WTC11 (cell line): ENCODE results near the gene RNF214. TPM values are rescaled to one million over a fixed set of nuclear protein-coding genes. Genes with fewer than 3 reads are reported as not detected.

Experiments used
- ATAC-seq: fragments of 200-7000 bp; cut with Tn5 transposase; 2 replicates; pipeline ENCODE4 v1.10.0; 2021; ENCODE audit warnings: mild to moderate bottlenecking, moderate library complexity
- CTCF ChIA-PET: fragments of 300-600 bp; sonication (Branson Sonifier 250); formaldehyde crosslinking; loops from one replicate; lab custom pipeline; 2021; ENCODE audit warnings: antibody characterized with exemption; lab: Charles Lee
- POLR2A ChIA-PET: fragments of 350-600 bp; sonication (Branson Sonifier 250); formaldehyde crosslinking; loops from one replicate; lab custom pipeline; 2021; ENCODE audit warnings: antibody characterized with exemption; lab: Charles Lee
- DNase-seq: peaks from one replicate; pipeline ENCODE4 v3.0.0; 2021; ENCODE audit warnings: low spot score
- H3K27ac Mint-ChIP-seq: 2 replicates; pipeline ENCODE4 v1.8.0; 2021; ENCODE audit warnings: mixed read lengths
- H3K27me3 Mint-ChIP-seq: 2 replicates; pipeline ENCODE4 v1.8.0; 2021; ENCODE audit warnings: low read depth, mild to moderate bottlenecking, moderate library complexity, mixed read lengths
- H3K36me3 Mint-ChIP-seq: 2 replicates; pipeline ENCODE4 v1.8.0; 2021; ENCODE audit warnings: mixed read lengths
- H3K4me1 Mint-ChIP-seq: 2 replicates; pipeline ENCODE4 v1.8.0; 2022; ENCODE audit warnings: mixed read lengths
- H3K4me3 Mint-ChIP-seq: 2 replicates; pipeline ENCODE4 v1.8.0; 2021; ENCODE audit warnings: mild to moderate bottlenecking, moderate library complexity, mixed read lengths
- H3K9me3 Mint-ChIP-seq: 2 replicates; pipeline ENCODE4 v1.8.0; 2021; ENCODE audit warnings: mixed read lengths
- ARID4B ChIP-seq: sonication (generic); formaldehyde crosslinking; IDR thresholded peaks from 2 replicates; pipeline ENCODE4 v1.8.0; 2023; ENCODE audit warnings: missing genetic modification reagents, mild to moderate bottlenecking, borderline replicate concordance
- CREB1 ChIP-seq: sonication (generic); formaldehyde crosslinking; IDR thresholded peaks from 2 replicates; pipeline ENCODE4 v1.8.0; 2023; ENCODE audit warnings: mild to moderate bottlenecking, missing genetic modification reagents
- E2F4 ChIP-seq: sonication (generic); formaldehyde crosslinking; IDR thresholded peaks from 2 replicates; pipeline ENCODE4 v1.8.1; 2022; ENCODE audit warnings: low read depth, mild to moderate bottlenecking, moderate library complexity, missing genetic modification reagents, borderline replicate concordance
- ESRRA ChIP-seq: sonication (generic); formaldehyde crosslinking; IDR thresholded peaks from 2 replicates; pipeline ENCODE4 v1.8.1; 2022; ENCODE audit warnings: mild to moderate bottlenecking, missing genetic modification reagents, borderline replicate concordance
- FOXK1 ChIP-seq: sonication (generic); formaldehyde crosslinking; IDR thresholded peaks from 2 replicates; pipeline ENCODE4 v1.8.0; 2022; ENCODE audit warnings: mild to moderate bottlenecking, moderate library complexity, missing genetic modification reagents
- FOXP1 ChIP-seq: sonication (generic); formaldehyde crosslinking; IDR thresholded peaks from 2 replicates; pipeline ENCODE4 v1.8.0; 2022; ENCODE audit warnings: missing genetic modification reagents, mild to moderate bottlenecking, moderate library complexity, borderline replicate concordance
- GABPB1 ChIP-seq: sonication (generic); formaldehyde crosslinking; IDR thresholded peaks from 2 replicates; pipeline ENCODE4 v1.8.1; 2023; ENCODE audit warnings: mild to moderate bottlenecking, missing genetic modification reagents
- JUN ChIP-seq: sonication (generic); formaldehyde crosslinking; IDR thresholded peaks from 2 replicates; pipeline ENCODE4 v1.8.0; 2023; ENCODE audit warnings: mild to moderate bottlenecking, missing genetic modification reagents
- KAT7 ChIP-seq: sonication (generic); formaldehyde crosslinking; IDR thresholded peaks from 2 replicates; pipeline ENCODE4 v1.8.1; 2023; ENCODE audit warnings: missing genetic modification reagents, mild to moderate bottlenecking, borderline replicate concordance
- RELA ChIP-seq: sonication (generic); formaldehyde crosslinking; IDR thresholded peaks from 2 replicates; pipeline ENCODE4 v1.8.1; 2022; ENCODE audit warnings: missing genetic modification reagents, mild to moderate bottlenecking, borderline replicate concordance
- TCF7 ChIP-seq: sonication (generic); formaldehyde crosslinking; IDR thresholded peaks from 2 replicates; pipeline ENCODE4 v1.8.0; 2022; ENCODE audit warnings: mild to moderate bottlenecking, low read depth, missing genetic modification reagents, moderate library complexity
- TEAD1 ChIP-seq: sonication (generic); formaldehyde crosslinking; IDR thresholded peaks from 2 replicates; pipeline ENCODE4 v1.8.0; 2022; ENCODE audit warnings: mild to moderate bottlenecking, missing genetic modification reagents
- ZNF232 ChIP-seq: sonication (generic); formaldehyde crosslinking; IDR thresholded peaks from 2 replicates; pipeline ENCODE4 v1.8.0; 2022; ENCODE audit warnings: mild to moderate bottlenecking, missing genetic modification reagents
- ZNF416 ChIP-seq: fragments of 250-450 bp; sonication (Bioruptor Pico); IDR thresholded peaks from 2 replicates; pipeline ENCODE4 v1.9.0; 2021; ENCODE audit warnings: mild to moderate bottlenecking, inconsistent platforms
- ZNF671 ChIP-seq: fragments of 250-450 bp; sonication (Bioruptor Pico); IDR thresholded peaks from 2 replicates; pipeline ENCODE4 v1.8.0; 2021; ENCODE audit warnings: mild to moderate bottlenecking
- total RNA-seq: library from RNA; stranded (reverse); gene quantifications from 3 replicates; pipeline ENCODE4 v1.2.3, GENCODE V29; 2021
- TF ChIP-seq, protein P1 (sequence below): sonication (generic); formaldehyde crosslinking; conservative IDR thresholded peaks from 2 replicates; pipeline ENCODE4 v1.8.1; 2022; ENCODE audit warnings: mild to moderate bottlenecking, missing genetic modification reagents
- TF ChIP-seq, protein P2 (sequence below): fragments of 250-450 bp; sonication (Bioruptor Pico); conservative IDR thresholded peaks from 2 replicates; pipeline ENCODE4 v1.9.0; 2021; ENCODE audit warnings: mild to moderate bottlenecking
- TF ChIP-seq, protein P3 (sequence below): sonication (generic); formaldehyde crosslinking; IDR thresholded peaks from 2 replicates; pipeline ENCODE4 v1.8.1; 2023; ENCODE audit warnings: mild to moderate bottlenecking, moderate library complexity, missing genetic modification reagents

Gene RNF214
- total RNA-seq, 1 experiment from 2014 or later: 35.4 TPM

DNA sequence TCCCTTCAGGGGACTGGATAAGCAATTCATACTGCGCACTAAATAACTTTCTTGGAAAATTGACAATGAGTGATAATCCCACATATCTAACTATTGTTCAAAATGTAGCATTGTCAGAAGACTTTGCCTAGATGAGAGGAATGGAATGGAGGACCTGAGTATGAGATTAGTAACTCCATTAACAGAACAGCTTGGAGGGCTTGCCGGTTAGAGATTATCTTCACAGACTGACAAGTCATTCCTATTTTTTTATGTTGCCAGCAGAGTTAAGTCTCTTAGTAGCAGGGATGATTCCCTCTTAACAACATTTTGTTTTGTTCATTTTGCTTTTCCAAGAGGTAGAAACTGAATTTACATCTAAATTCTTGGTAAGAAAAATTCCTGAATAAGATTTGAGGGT lies 51.6 kb downstream of the RNF214 start:
- Mint-ChIP-seq H3K4me3 (no peak overlapping the region), H3K36me3 (peaks cover 60% of the 10 kb centered on the region), H3K9me3 (no peaks in the 10 kb centered on the region), H3K27me3 (no peaks in the 10 kb centered on the region), H3K27ac (no peak overlapping the region), H3K4me1 (no peaks in the 10 kb centered on the region)
- ChIA-PET POLR2A (no interaction called here), CTCF (no interaction called here)
- TF ChIP-seq, protein P1, sequence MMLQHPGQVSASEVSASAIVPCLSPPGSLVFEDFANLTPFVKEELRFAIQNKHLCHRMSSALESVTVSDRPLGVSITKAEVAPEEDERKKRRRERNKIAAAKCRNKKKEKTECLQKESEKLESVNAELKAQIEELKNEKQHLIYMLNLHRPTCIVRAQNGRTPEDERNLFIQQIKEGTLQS: no peak
- TF ChIP-seq JUN: no peak
- TF ChIP-seq, protein P2, sequence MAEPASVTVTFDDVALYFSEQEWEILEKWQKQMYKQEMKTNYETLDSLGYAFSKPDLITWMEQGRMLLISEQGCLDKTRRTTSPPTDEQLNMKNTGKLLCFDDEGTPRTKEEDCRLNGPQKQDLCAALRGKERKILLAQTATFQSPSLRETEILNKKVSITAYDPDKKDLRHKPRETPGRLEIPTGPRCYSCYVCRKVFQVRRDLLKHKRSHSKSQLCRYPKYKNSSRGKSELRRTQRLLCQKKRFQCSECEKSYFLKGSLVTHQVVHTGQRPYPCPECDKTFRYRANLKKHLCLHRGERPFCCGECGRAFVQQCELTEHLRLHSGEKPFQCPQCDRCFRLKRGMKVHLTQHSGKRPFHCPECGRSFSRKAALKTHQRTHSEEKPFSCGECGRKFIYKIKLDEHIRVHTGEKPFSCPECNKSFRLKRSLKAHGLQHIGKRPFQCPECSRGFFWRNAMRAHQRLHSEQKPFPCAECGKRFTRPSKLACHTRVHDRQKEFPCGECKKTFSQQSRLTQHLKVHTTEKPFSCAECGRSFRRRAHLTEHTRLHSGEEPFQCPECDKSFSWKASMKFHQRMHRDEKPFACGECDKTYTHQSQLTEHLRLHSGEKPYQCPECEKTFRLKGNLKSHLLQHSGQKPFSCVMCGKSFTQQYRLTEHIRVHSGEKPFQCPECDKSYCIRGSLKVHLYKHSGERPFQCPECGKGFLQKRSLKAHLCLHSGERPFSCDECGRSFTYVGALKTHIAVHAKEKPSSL (CRISPR knock-in tag): no peak
- TF ChIP-seq E2F4 (CRISPR knock-in tag): no peak
- TF ChIP-seq TCF7: no peak
- TF ChIP-seq GABPB1: no peak
- TF ChIP-seq FOXK1 (CRISPR knock-in tag): no peak
- TF ChIP-seq TEAD1 (CRISPR knock-in tag): no peak
- no peak for TF ChIP-seq ARID4B (CRISPR knock-in tag)
- no peak for TF ChIP-seq FOXP1 (CRISPR knock-in tag)
- TF ChIP-seq CREB1 (CRISPR knock-in tag): no peak
- no peak for TF ChIP-seq ESRRA
- no peak for TF ChIP-seq RELA
- ATAC-seq (no peak), DNase-seq (no peak)

GRCh38 chr11:117286588-117286987 lies 54.1 kb downstream of the RNF214 start:
- Mint-ChIP-seq H3K27me3 (no peaks in the 10 kb centered on the region), H3K4me3 (no peak overlapping the region), H3K9me3 (no peaks in the 10 kb centered on the region), H3K27ac (no peak overlapping the region), H3K36me3 (peaks cover 59% of the 10 kb centered on the region), H3K4me1 (no peaks in the 10 kb centered on the region)
- ATAC-seq: no peak
- no peak for DNase-seq
- ChIA-PET POLR2A (no interaction called here), CTCF (interaction anchor here (0.6 kb wide), 1 partner anchor 148 kb away, joined by 4 read pairs; no protein-coding TSS in a partner anchor)
- no peak for TF ChIP-seq ZNF671 (CRISPR knock-in tag)
- no peak for TF ChIP-seq ZNF416 (CRISPR knock-in tag)
- TF ChIP-seq, protein P3, sequence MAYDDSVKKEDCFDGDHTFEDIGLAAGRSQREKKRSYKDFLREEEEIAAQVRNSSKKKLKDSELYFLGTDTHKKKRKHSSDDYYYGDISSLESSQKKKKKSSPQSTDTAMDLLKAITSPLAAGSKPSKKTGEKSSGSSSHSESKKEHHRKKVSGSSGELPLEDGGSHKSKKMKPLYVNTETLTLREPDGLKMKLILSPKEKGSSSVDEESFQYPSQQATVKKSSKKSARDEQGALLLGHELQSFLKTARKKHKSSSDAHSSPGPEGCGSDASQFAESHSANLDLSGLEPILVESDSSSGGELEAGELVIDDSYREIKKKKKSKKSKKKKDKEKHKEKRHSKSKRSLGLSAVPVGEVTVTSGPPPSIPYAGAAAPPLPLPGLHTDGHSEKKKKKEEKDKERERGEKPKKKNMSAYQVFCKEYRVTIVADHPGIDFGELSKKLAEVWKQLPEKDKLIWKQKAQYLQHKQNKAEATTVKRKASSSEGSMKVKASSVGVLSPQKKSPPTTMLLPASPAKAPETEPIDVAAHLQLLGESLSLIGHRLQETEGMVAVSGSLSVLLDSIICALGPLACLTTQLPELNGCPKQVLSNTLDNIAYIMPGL (CRISPR knock-in tag): no peak
- TF ChIP-seq KAT7 (CRISPR knock-in tag): no peak
- no peak for TF ChIP-seq ZNF232
